GM21390 (cell line): ENCODE data around the gene MFSD11.
"Not testable (repeated sequence)": the region's sequence is repeated elsewhere in the genome, so short reads cannot be mapped to it uniquely, and the experiment has no call there.

Experiments
- ATAC-seq: cut with Tn5 transposase; IDR thresholded peaks from one replicate; pipeline ENCODE4 v1.9.1; 2021; ENCODE audit not compliant: unreplicated experiment

MFSD11 gene

DNA sequence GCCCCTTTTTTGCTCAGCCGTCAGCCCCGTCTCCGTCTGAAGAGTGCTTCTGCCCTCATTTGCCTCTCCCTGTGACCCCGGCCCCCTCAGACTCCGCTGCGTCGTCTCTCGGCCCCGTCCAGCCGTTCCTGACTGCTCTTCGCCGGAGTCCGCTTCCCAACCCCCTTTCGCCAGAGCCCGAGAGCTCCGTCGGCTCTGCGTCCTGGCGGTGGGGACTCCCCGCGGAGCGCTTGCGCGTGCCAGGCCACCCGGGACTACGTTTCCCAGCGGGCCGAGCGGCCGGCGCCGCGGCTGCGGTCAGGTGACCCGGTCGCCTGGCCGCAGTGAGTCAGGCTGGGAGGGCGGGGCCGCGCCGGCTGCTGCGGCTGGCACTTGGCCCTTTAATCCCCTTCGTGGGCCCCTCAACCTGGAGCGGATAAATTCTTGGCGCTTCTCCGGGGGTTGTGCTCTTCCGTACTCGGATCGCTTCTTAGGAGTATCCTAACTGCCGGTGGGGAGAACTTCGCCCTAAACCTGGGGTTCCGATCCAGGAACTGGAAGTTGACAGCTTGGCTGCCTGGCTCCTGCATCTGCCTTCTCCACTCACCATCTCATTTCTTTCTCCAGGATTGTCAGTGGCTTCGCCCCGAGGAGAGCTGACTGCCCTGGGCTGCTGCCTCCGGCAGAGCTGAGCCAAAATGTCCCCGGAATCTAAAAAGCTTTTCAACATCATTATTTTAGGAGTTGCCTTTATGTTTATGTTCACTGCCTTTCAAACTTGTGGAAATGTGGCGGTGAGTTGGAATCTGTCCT, at the start of gene MFSD11:
Gene MFSD11, plus strand, starts transcription at position 444 of the 792 bp plus-strand sequence. Its CDS starts 234 bp downstream, at position 678.
- peak; percentile 51 for ATAC-seq

DNA sequence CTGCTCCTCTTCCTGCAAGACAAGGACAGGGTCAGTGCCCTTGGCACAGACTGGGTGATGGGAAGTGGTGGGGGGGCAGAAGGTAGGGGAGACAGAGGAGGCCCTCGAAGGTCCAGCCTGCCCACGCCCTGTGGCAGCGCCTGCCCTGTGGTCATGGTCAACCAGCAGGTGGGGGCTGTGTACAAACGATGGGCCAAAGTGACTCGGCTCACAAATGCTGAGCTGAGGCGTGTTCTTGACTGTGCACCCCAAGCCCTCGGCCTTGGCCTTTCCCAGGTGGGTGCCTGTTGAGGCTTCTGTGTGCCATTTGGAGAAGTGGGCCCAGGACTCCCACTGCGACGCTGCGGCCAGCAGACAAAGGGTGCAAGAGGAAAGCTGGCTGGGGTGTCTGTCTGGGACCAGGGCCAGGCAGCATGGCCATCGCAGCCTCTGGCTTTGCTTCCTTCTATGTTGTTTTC, 49.7 kb upstream of the MFSD11 start:
- no peak for ATAC-seq

DNA sequence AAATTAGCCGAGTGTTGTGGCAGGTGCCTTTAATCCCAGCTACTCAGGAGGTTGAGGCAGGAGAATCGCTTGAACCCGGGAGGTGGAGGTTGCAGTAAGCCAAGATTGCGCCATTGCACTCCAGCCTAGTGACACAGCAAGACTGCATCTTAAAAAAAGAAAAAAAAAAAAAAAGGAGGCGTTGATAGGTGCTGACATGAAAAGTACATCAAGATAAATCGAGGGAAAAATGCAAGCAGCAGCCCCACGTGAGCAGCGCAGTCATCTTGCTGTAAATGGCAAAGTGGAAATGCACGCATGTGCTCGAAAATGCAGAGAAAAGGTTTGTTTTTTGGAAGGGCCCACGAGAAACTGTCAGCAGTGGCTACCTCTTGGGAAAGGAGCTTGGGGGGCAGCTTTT, 48.1 kb upstream of the MFSD11 start:
- ATAC-seq: no peak

DNA sequence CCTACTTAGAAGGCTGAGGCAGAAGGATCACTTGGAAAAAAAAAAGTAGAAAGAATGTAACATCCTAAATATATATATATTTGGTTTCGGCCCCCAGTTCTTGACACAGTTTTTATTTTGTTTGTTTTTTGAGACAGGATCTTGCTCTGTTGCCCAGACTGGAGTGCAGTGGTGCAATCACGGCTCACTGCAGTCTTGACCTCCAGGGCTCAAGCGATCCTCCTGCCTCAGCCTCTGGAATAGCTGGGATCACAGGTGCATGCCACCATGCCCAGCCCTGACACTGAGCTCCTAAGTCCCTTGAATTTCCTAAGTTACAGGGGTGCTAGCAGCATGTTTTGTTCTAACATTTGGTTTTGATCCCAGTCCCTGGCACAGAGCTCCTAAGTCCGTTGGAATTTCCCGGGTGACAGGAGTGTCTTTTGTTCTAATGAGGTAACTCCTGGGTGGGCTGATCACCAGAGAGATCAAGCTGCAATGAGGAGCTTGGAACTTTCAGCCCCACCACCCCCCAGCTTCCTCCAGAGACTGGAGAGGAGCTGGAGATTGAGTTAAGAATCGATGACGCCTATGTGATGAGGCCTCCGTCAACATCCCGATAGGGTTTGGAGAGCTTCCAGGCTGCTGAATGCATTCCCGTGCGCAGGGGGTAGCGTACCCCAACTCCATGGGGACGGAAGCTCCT, 47.2 kb upstream of the MFSD11 start:
- ATAC-seq: no peak

DNA sequence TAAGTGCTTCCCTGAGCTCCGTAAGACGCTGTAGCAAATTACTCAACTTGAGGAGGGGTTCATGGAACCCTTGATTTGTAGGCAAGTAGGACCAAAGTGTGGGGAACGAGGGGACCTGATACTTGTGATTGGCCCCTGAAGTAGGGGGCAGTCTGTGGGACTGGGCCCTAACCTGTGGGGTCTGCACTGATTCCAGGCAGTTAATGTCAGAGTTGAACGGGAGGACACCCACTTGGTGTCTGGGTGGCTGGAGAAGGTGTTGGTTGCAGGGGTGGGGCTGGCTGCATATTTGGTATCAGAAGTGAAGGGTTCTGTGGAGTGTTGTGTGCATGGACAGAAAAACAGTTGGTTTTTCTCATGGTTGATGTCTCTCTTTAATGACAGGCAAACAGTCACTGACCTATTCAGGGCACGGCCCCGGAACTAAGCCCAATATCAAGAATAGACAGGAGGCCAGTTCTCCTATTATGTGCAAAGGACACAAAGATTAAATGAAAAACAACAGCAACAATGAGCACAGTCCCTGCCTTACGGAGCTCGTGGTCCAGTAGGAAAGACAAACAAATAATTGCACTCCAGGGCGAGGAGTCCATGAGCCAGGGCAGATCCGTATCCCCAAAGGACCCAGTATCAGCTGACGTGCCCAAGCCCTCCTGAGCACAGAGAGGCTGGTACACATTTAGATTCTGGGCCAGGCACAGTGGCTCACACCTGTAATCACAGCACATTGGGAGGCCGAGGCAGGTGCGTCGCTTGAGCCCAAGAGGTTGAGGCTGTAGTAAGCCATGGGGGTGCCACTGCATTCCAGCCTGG, 46.3 kb upstream of the MFSD11 start:
- ATAC-seq: no peak

DNA sequence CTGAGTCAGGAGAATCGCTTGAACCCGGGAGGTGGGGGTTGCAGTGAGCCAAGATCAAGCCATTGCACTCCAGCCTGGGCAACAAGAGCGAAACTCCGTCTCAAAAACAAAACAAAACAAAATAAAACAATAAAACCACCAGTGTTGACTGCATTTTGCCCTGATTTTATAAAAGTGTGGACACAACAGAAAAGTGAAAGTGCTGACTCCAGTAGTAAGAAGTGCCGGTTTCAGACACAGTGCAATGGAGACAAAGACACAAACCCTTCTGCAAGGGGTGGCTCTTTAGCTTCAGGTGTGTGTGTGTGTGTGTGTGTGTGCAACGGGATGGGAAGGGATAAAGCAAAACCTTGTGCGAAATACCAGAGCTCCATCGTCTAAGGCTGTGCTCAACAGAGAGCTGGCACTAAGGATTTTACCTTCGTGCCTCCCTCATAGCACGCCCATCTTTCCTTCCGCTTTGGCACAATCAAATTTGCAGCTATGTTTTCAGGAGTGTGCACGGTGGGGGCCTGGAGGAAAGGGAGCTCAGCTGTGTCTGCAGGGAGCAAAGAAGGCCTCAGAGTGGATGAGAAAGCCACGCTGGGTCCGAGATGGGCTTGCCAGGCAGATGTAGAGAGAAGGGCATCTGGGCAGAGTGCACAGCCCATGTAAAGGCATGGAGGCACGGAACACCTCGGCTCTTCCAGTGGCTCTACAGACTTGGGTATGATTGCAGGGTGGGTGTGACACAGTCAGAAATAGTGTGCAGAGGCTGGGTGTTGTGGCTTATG, 42.7 kb upstream of the MFSD11 start:
- ATAC-seq: no peak

DNA sequence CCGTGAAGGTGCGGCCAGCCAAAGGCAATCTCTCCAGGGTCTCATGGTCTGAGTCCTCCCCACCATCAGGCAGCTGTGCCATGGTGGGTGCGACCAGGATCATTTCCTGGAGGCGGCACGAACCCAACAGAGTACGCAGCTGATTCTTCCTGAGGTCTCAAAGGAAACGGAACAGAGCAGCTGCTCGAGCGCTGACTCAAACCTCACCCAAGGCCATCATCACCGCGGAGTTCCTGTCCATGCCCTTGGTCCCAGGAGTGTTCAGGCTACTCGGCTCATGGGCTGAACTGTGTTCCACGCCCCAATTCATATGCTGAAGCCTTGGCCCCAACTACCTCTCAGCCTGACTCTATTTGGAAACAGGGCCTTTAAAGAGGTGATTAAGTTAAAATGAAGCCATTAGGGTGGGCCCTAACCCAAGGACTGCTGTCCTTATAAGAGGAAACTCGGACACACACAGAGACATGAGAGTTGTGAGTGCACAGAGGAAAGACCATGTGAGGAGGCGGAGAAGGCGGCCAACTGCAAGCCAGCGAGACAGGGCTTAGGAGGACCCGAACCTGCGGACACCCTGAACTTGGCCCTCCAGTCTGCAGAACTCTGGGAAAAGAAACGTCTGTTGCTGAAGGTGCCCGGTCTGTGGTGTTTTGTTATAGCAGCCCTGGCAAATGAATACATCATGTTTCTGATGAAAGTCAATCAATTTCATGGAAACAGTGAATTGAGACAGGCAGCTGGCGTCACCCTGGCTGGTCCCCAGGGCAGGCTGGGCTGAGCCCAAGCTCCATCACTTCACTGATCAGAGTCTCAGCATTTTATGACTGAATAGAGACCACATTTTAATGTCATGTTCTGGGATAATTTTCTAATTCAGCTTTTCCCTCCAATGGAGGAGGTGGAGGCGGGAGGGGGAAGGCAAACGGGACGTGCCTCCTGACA, 40.9 kb upstream of the MFSD11 start:
- ATAC-seq: no peak

DNA sequence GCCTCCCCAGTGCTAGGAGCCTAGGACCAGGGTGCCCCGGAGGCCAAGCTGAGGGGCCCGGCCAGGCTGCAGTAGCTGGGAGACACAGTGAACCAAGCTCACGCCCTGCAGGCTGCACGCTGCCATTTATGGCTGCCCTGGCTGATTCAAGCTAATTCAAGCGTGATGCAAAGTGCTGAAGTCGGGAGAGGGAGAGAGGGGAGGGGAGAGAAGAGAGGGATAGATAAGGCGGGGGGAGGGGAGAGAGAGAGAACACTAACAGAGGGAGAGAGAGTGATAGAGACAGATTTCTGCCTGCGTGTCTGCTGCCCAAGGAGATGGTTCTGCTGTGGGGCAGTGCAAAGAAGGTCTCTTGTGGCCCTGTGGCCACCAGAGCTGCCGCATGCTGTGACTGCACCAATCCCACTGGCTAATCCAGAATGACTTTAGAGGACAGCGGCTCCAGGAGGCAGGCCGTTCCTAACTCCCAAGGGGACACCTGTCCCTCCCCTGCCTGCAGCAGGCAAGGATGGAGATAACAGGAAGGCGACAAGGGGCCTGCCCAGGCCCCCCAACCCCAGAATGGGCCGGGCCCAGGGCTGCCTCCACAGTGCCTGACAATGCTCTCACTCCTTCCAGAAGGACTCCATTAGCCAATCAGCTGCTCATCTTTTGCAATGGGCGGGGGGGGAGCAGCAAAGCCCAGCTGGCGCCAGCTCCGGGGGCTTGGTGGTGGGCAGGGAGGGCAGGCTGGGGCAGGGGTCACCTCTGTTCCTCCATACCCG, 40.0 kb upstream of the MFSD11 start:
- ATAC-seq: no peak

DNA sequence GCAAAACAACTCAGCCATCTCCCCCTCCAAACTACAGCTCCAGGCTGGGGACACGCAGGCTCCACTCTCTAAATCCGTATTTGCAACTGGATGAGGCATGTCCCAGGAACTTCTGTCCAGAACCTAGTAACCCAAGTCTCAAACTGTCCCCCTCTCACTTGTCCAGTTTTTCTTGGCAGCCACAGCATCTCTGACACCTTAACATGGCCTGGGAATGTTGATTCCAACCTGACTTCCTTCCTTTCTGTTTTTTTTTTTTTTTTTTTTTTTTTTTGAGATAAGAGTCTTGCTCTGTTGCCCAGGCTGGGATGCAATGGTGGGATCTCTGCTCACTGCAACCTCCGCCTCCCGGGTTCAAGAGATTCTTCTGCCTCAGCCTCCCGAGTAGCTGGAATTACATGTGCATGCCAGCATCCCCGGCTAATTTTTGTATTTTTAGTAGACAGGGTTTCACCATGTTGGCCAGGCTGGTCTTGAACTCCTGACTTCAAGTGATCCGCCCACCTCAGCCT, 39.4 kb upstream of the MFSD11 start:
- ATAC-seq: not testable (repeated sequence)

DNA sequence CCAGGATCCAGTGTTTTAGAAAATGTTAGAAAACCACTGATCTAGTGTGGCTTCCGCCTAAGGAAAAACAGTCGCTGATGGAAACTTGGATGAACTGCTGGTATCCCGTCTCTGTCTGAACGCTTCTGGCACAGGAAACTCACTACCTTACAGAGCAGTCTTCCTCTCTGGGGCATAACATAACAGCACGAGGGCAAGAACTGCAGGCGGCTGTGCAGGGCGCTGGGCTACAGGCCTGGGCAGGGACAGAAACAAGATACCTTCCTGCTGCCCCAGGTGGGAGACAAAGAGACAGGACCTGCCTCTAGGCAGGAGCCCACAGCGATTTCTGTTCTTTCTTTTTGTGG, 37.7 kb upstream of the MFSD11 start:
- ATAC-seq: no peak

DNA sequence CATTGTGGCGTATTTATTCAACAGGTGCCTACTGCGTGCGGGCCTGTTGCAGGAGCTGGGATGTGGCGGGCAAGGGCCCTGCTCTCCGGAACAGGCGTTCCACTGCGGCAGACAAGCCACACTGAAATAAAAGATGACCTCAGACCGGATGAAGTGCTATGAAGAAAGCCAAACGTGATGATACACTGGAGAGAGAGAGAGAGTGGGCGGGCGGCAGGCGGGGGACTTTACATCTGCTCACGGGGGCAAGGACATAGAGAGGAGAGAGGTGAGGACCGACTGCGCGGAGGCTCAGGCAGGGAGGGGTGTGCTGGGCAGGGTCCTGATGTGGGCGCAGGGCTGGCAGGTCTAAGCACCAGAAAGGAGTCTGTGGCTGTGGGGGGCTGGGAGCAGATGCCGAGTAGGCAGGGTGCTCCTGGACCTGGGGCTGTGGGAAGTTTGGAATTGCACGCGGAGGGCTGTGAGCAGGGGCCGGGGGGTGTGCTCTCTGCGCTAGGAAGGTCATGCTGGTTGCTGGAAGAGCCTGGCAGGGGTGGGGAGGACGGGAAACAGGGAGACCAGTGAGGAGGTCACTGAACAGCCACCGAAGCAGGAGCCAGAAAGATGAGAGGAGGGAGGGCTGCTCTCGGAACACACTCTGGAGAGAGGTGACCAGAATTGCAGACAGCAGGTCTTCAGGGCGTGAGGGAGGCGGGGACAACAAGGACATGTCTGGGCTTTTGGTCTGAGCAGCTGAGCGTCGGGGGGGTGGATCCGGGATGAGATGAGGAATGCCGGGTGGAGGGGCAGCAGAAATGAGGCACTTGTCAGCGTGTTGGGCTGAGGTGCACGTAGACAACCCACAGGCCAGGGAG, 37.1 kb upstream of the MFSD11 start:
- ATAC-seq: no peak

DNA sequence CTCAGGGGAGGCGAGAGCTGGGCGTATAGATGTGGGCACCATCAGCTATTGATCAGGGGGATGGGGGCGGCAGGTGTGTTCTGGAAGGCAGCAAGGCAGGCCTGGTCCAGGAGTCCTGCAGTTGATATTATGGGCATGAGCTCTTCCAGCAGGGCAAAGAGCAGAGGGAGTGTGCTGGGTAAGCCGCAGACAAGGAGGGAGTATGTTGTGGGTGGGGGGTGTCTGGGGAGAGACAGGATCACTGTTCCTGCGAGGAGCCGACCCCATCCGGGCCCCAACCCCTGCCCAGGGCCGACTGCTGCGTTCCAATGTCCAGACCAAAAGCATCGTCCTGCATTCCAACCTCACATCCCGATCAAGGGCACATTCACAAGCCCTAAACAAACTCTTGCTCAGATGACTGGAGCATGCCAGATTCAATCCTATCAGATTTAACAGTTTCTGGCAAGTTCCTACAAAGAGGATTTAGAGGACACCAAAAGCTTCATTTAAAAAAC, 36.4 kb upstream of the MFSD11 start:
- no peak for ATAC-seq

DNA sequence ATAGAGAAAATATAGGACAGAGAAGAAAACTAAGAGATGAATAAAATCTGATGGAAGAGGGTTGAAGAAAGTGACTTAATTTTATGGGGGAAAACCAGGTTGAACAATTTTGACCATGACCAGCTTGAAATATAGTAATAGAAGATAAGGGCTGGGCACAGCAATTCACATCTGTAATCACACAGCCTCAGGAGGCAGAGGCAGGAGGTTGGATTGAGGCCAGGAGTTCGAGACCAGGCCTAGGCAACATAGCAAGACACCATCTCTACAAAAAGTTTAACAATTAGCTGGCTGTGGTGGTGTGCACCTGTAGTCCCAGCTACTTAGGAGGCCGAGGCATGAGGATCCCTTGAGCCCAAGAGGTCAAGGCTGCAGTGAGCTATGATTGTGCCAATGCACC, 35.8 kb upstream of the MFSD11 start:
- ATAC-seq: no peak

DNA sequence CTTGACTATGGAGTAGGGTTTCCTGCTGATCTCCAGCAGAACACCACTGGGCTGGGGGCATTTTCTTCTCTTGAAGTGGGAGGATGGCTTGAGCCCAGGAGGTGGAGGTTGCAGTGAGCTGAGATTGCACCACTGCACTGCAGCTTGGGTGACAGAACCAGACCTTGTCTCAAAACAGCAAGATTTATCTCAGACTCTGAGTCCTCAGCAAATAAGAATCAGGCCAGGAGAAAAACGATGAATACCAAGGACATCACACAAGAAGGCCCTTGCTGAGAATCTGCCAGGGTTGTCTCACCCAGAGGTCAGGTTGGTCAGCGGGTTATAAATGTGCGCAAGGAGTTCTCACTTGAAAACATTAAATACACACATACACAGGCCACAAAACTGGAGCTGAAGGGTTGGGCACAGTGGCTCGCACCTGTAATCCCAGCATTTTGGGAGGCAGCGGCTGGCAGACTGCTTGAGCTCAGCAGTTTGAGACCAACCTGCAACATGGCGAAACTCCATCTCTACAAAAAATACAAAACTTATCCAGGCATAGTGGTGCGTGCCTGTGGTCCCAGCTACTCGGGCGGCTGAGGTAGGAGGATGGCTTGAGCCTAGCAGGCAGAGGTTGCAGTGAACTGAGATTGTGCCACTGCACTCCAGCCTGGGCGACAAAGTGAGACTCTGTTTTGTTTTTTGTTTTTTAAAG, 34.8 kb upstream of the MFSD11 start:
- no peak for ATAC-seq

DNA sequence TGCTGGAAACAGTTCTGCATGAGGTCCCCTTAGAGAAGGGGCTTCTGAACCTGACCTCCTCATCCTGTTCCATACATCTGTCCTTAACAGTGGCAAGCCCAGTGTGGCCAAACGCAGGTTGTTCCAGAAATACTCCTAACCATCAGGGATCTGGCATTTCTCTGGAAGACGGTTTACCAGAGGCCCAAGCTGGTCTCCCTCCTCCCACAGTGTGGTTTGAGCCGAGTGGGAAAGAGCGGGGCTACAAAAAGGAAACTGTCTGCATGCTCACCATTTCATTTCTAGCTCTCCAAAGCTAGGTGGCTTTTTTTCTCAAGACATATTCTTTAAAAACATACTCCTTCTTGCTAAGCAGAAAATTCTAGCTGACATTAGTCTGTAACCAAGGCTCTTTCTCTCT, 33.1 kb upstream of the MFSD11 start:
- ATAC-seq: no peak

DNA sequence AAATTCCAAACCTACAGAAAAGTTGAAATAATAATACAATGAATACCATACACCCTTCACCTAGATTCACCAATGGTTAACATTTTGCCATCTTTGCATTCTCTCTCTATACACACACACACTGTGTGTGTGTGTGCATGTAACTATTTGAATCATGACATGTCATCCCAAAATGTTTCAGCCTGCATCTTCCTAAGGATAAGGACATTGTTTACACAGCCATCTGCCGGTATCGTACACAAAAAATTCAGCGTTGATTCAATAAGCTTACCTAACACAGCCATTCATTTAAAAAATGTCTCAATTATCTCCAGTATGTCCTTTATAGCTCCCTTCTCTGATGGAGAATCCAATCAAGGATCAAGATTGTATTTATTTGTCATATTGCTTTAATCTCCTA, 31.1 kb upstream of the MFSD11 start:
- ATAC-seq: no peak
